Adrenal gland (tissue), 5 donors: Measurements from ENCODE around the gene LIN7B.

ENCODE experiments used
- POLR2A ChIP-seq, 2 donors: fragments of 450-650 bp; IDR thresholded peaks; one replicate each; pipeline ENCODE4 v1.6.1; 2017; ENCODE audit warnings: antibody characterized with exemption in 2 of 2, mild to moderate bottlenecking in 2 of 2, moderate library complexity in 1 of 2
- TF ChIP-seq, protein P1 (sequence below), 6 experiments: fragments of 450-650 bp in 4 of 6; fragments of 200-600 bp in 2 of 6; sonication (generic) in 1 of 6; IDR thresholded peaks; 1 replicate in 5 of 6; 2 replicates in 1 of 6; pipeline versions ENCODE4 v1.5.1 to v1.8.0; 2016 to 2021; ENCODE audit warnings: antibody characterized with exemption in 6 of 6, mild to moderate bottlenecking in 2 of 6, moderate library complexity in 1 of 6
- donor health status: DM: no; HTN: no; CAD: no.

DNA sequence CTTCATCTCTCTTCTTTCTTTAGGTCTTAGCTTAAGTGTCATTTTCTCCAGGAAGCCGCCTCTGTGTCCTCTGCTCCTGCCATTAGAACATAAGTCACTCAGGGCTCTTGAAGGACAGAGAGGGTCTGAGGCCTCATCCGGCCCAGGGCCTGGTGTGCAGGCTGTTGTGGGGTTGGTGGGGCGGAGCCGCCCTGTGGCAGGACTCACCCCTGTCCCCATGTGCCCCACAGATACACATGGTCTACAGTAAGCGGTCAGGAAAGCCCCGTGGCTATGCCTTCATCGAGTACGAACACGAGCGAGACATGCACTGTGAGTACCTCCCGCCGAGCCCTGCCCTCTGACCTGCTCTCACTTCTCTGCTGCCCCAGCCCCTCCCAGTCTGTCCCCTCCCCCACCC lies 13.0 kb upstream of the LIN7B start:
- TF ChIP-seq, protein P1, sequence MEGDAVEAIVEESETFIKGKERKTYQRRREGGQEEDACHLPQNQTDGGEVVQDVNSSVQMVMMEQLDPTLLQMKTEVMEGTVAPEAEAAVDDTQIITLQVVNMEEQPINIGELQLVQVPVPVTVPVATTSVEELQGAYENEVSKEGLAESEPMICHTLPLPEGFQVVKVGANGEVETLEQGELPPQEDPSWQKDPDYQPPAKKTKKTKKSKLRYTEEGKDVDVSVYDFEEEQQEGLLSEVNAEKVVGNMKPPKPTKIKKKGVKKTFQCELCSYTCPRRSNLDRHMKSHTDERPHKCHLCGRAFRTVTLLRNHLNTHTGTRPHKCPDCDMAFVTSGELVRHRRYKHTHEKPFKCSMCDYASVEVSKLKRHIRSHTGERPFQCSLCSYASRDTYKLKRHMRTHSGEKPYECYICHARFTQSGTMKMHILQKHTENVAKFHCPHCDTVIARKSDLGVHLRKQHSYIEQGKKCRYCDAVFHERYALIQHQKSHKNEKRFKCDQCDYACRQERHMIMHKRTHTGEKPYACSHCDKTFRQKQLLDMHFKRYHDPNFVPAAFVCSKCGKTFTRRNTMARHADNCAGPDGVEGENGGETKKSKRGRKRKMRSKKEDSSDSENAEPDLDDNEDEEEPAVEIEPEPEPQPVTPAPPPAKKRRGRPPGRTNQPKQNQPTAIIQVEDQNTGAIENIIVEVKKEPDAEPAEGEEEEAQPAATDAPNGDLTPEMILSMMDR (IDR thresholded peaks at IDR 0.05), result no peak
- no peak for TF ChIP-seq POLR2A (IDR thresholded peaks at IDR 0.05)
